ENCODE measurements around the gene NELFB.

DNA sequence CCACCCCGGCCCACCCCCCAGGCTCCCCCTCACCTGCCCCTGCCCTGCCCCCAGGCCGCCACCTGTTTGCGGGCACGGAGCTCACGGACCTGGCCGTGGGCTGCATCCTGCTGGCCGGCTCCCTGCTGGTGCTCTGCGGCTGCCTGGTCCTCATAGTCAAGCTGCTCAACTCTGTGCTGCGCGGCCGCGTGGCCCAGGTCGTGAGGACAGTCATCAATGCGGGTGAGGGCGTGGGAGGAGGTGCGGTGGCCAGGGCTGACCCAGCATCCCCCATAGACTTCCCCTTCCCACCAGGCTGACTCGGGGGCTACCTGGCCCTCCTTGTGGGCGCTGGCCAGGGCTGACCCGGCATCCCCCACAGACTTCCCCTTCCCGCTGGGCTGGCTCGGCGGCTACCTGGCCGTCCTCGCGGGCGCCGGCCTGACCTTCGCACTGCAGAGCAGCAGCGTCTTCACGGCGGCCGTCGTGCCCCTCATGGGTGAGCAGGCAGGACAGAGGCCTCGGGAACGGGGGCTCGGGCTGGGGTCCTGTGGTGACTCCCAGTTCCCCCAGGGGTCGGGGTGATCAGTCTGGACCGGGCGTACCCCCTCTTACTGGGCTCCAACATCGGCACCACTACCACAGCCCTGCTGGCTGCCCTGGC is 21.0 kb upstream of the NELFB start:
- TF ChIP-seq, protein P1, sequence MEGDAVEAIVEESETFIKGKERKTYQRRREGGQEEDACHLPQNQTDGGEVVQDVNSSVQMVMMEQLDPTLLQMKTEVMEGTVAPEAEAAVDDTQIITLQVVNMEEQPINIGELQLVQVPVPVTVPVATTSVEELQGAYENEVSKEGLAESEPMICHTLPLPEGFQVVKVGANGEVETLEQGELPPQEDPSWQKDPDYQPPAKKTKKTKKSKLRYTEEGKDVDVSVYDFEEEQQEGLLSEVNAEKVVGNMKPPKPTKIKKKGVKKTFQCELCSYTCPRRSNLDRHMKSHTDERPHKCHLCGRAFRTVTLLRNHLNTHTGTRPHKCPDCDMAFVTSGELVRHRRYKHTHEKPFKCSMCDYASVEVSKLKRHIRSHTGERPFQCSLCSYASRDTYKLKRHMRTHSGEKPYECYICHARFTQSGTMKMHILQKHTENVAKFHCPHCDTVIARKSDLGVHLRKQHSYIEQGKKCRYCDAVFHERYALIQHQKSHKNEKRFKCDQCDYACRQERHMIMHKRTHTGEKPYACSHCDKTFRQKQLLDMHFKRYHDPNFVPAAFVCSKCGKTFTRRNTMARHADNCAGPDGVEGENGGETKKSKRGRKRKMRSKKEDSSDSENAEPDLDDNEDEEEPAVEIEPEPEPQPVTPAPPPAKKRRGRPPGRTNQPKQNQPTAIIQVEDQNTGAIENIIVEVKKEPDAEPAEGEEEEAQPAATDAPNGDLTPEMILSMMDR (IDR thresholded peaks at IDR 0.05; ENCODE audit: low read length), result no peak
- TF ChIP-seq EZH2 (IDR thresholded peaks at IDR 0.05; ENCODE audit: borderline replicate concordance, low read length), result no peak

Data from OCI-LY1 (cell line).